ENCODE results near the gene TMEM131L.

The TMEM131L gene

GRCh38 chr4:153646978-153647377, 180.8 kb downstream of the TMEM131L start:
- no peak for TF ChIP-seq EGR1 (IDR thresholded peaks at IDR 0.05)
- no peak for TF ChIP-seq EP300 (IDR thresholded peaks at IDR 0.05; ENCODE audit: borderline replicate concordance)
- TF ChIP-seq RAD21 (IDR thresholded peaks at IDR 0.05; ENCODE audit: low read depth) = no peak
- TF ChIP-seq USF1 (IDR thresholded peaks at IDR 0.05) = no peak
- no peak for TF ChIP-seq TAF1 (IDR thresholded peaks at IDR 0.05; ENCODE audit: low read depth)
- no peak for TF ChIP-seq TEAD4 (IDR thresholded peaks at IDR 0.05)
- TF ChIP-seq REST (IDR thresholded peaks at IDR 0.05; ENCODE audit: low read depth) = no peak
- no peak for TF ChIP-seq MAX (IDR thresholded peaks at IDR 0.05)

GRCh38 chr4:153647975-153648374, 181.8 kb downstream of the TMEM131L start:
- TF ChIP-seq RAD21 (IDR thresholded peaks at IDR 0.05; ENCODE audit: low read depth) (no peak), TAF1 (IDR thresholded peaks at IDR 0.05; ENCODE audit: low read depth) (no peak), REST (IDR thresholded peaks at IDR 0.05; ENCODE audit: low read depth) (no peak), YY1 (IDR thresholded peaks at IDR 0.05; ENCODE audit: low read depth) (no peak), NFIC (IDR thresholded peaks at IDR 0.05) (no peak), EP300 (IDR thresholded peaks at IDR 0.05; ENCODE audit: borderline replicate concordance) (no peak), TCF12 (IDR thresholded peaks at IDR 0.05; ENCODE audit: low read depth) (no peak), MAX (IDR thresholded peaks at IDR 0.05) (no peak), ZBTB7A (IDR thresholded peaks at IDR 0.05; ENCODE audit: low read depth) (no peak), CREB1 (IDR thresholded peaks at IDR 0.05; ENCODE audit: low read depth) (no peak), FOXM1 (IDR thresholded peaks at IDR 0.05; ENCODE audit: borderline replicate concordance, low read depth) (no peak), CEBPB (IDR thresholded peaks at IDR 0.05) (no peak)

- TF ChIP-seq RAD21 (IDR thresholded peaks at IDR 0.05; ENCODE audit: low read depth) (peak; percentile 66), FOXM1 (IDR thresholded peaks at IDR 0.05; ENCODE audit: borderline replicate concordance, low read depth) (no peak)
These were observed 183.4 kb downstream of the TMEM131L start for GRCh38 chr4:153649572-153649991.

GRCh38 chr4:153651116-153651515, 185.0 kb downstream of the TMEM131L start:
- no peak for TF ChIP-seq REST (IDR thresholded peaks at IDR 0.05; ENCODE audit: low read depth)
- peak; percentile 58 for TF ChIP-seq NFIC (IDR thresholded peaks at IDR 0.05)
- no peak for TF ChIP-seq MAX (IDR thresholded peaks at IDR 0.05)
- TF ChIP-seq USF1 (IDR thresholded peaks at IDR 0.05) = no peak
- TF ChIP-seq ZBTB7A (IDR thresholded peaks at IDR 0.05; ENCODE audit: low read depth) = no peak
- TF ChIP-seq CEBPB (IDR thresholded peaks at IDR 0.05) = 0 out of 2 replicates have a peak, but pooled peaks have one; percentile 12
- no peak for TF ChIP-seq CREB1 (IDR thresholded peaks at IDR 0.05; ENCODE audit: low read depth)
- no peak for TF ChIP-seq YY1 (IDR thresholded peaks at IDR 0.05; ENCODE audit: low read depth)
- no peak for TF ChIP-seq RAD21 (IDR thresholded peaks at IDR 0.05; ENCODE audit: low read depth)
- TF ChIP-seq TAF1 (IDR thresholded peaks at IDR 0.05; ENCODE audit: low read depth) = no peak

- no peak for TF ChIP-seq RAD21 (IDR thresholded peaks at IDR 0.05; ENCODE audit: low read depth)
- no peak for TF ChIP-seq TAF1 (IDR thresholded peaks at IDR 0.05; ENCODE audit: low read depth)
These were observed 185.4 kb downstream of the TMEM131L start for GRCh38 chr4:153651587-153651986.

Data from Ishikawa (cell line).